Stimulated activated CD8-positive, alpha-beta memory T cell treated with anti-CD3 and anti-CD28 coated beads, Interleukin-2, amount 100 ng/mL, for 48 hours (primary cell): Measurements from ENCODE around the gene TBX18.

ENCODE experiments used
- DNase-seq, 2 donors: peaks; one replicate each; pipeline ENCODE4 v3.0.0-alpha.2; 2020; ENCODE audit warnings: low read depth in 2 of 2

TBX18 gene

GRCh38 chr6:84772428-84773132 lies 8.2 kb upstream of the TBX18 start:
- no peak for DNase-seq

GRCh38 chr6:84771756-84772356 lies 7.5 kb upstream of the TBX18 start:
- no peak for DNase-seq

- no peak for DNase-seq
Observed at GRCh38 chr6:84771125-84771755, 6.8 kb upstream of the TBX18 start.

- no peak for DNase-seq
Observed at GRCh38 chr6:84770521-84770920, 6.1 kb upstream of the TBX18 start.

GRCh38 chr6:84769306-84769705 lies 4.9 kb upstream of the TBX18 start:
- no peak for DNase-seq

GRCh38 chr6:84768442-84769174 lies 4.2 kb upstream of the TBX18 start:
- DNase-seq = no peak

- no peak for DNase-seq
Observed at GRCh38 chr6:84767526-84768201, 3.3 kb upstream of the TBX18 start.

GRCh38 chr6:84766799-84767525 lies 2.6 kb upstream of the TBX18 start:
- DNase-seq = no peak

GRCh38 chr6:84766118-84766798 lies 1.9 kb upstream of the TBX18 start:
- DNase-seq = no peak

- no peak for DNase-seq
Observed at GRCh38 chr6:84763886-84764331, 489 bp downstream of the TBX18 start.

GRCh38 chr6:84763003-84763885 lies 1.2 kb downstream of the TBX18 start:
- DNase-seq = no peak

- DNase-seq = no peak
Observed at GRCh38 chr6:84762220-84763002, 2.0 kb downstream of the TBX18 start.

GRCh38 chr6:84758486-84758885 lies 5.9 kb downstream of the TBX18 start:
- DNase-seq = no peak

GRCh38 chr6:84756877-84757276 lies 7.5 kb downstream of the TBX18 start:
- DNase-seq = no peak

GRCh38 chr6:84756466-84756865 lies 7.9 kb downstream of the TBX18 start:
- no peak for DNase-seq

- DNase-seq = no peak
Observed at GRCh38 chr6:84753173-84753572, 11.2 kb downstream of the TBX18 start.

GRCh38 chr6:84752118-84752850 lies 12.1 kb downstream of the TBX18 start:
- DNase-seq = no peak

- DNase-seq = no peak
Observed at GRCh38 chr6:84749181-84749580, 15.2 kb downstream of the TBX18 start.
